Lung (tissue), 12 donors: ENCODE measurements around the gene RAB32. TPM values are rescaled to one million over a fixed set of nuclear protein-coding genes. Genes with fewer than 3 reads are reported as not detected.

ENCODE experiments used
- ATAC-seq: fragments of 200-7000 bp; cut with Tn5 transposase; one replicate; pipeline ENCODE4 v1.9.1; 2020; ENCODE audit warnings: moderate number of reproducible peaks; ENCODE audit not compliant: insufficient read depth, low FRiP score
- DNase-seq, 3 donors: peaks; one replicate each; pipeline ENCODE4 v3.0.0-alpha.2; 2013 to 2017
- H3K27ac ChIP-seq, 2 donors: one replicate each; pipeline ENCODE4 v1.5.1; 2013; ENCODE audit warnings: mild to moderate bottlenecking in 2 of 2, moderate library complexity in 2 of 2, control low read depth in 1 of 2, inconsistent platforms in 1 of 2, low read depth in 1 of 2, low read length in 1 of 2
- H3K27me3 ChIP-seq, 3 donors: one replicate each; pipeline ENCODE4 v1.5.1; 2013; ENCODE audit warnings: low read length in 2 of 3; ENCODE audit not compliant: control insufficient read depth in 3 of 3, insufficient read depth in 3 of 3
- H3K36me3 ChIP-seq, 4 donors: one replicate each; pipeline ENCODE4 v1.5.1; 2013; ENCODE audit warnings: low read length in 4 of 4, mild to moderate bottlenecking in 1 of 4, moderate library complexity in 1 of 4; ENCODE audit not compliant: control insufficient read depth in 4 of 4, insufficient read depth in 4 of 4
- H3K4me1 ChIP-seq, 5 donors: one replicate each; pipeline ENCODE4 v1.5.1; 2013; ENCODE audit warnings: low read length in 5 of 5, mild to moderate bottlenecking in 2 of 5, moderate library complexity in 1 of 5; ENCODE audit not compliant: control insufficient read depth in 5 of 5, insufficient read depth in 5 of 5
- H3K4me3 ChIP-seq: one replicate; pipeline ENCODE4 v1.5.1; 2013; ENCODE audit warnings: mild to moderate bottlenecking, control low read depth, moderate library complexity
- H3K9ac ChIP-seq, 2 donors: one replicate each; pipeline ENCODE4 v1.5.1; 2013; ENCODE audit warnings: low read length in 2 of 2, control low read depth in 1 of 2; ENCODE audit not compliant: insufficient read depth in 1 of 2
- H3K9me3 ChIP-seq, 4 donors: one replicate each; pipeline ENCODE4 v1.5.1; 2013; ENCODE audit warnings: low read length in 3 of 4, mild to moderate bottlenecking in 1 of 4, moderate library complexity in 1 of 4; ENCODE audit not compliant: control insufficient read depth in 4 of 4, insufficient read depth in 3 of 4
- CTCF ChIP-seq: IDR thresholded peaks from 2 replicates; pipeline ENCODE4 v1.5.1; 2012; ENCODE audit warnings: mild to moderate bottlenecking; ENCODE audit errors: control extremely low read depth, extremely low read depth
- WGBS, 2 donors: extraction: QIAGEN DNeasy Blood & Tissue Kit; methylation state at CpG; one replicate each; pipeline ENCODE4 v1.1.7; 2013; 5-methylcytosine and 5-hydroxymethylcytosine counted together
- polyA plus RNA-seq, 2 donors: library from polyadenylated mRNA; stranded (reverse); fragments of 200-250 nt; gene quantifications; one replicate each; pipeline ENCODE4 v1.2.1, GENCODE V29; 2013
- total RNA-seq, 2 donors: library from RNA; depleted of rRNA in 1 of 2; stranded (reverse); fragments of >200 nt in 1 of 2; gene quantifications; one replicate each; pipeline ENCODE4 v1.2.1, GENCODE V29; 2014 to 2021
- donor health status: control.
- donor health status: control.
- donor health status: Bipolar disorder and iron deficiency.
- donor health status: healthy.
- donor health status: DM: yes; HTN: yes; CAD: no.

Gene RAB32
- total and polyA plus RNA-seq, 4 donors: 21.3 to 63.2 (median 26.2) TPM

GRCh38 chr6:146602526-146602925, 58.9 kb downstream of the RAB32 start:
- H3K36me3 ChIP-seq: no peaks in the 10 kb centered on the region
- H3K4me1 ChIP-seq: peaks cover 0 to 2% (median 0%) of the 10 kb centered on the region in 5 donors
- H3K4me3 ChIP-seq: no peak overlapping the region
- H3K27me3 ChIP-seq: no peaks in the 10 kb centered on the region
- ATAC-seq: no peak
- 70 to 74% methylated on average over 6 of the region's 6 CpGs for WGBS, 2 donors
- H3K9ac ChIP-seq: no peak overlapping the region
- H3K9me3 ChIP-seq: peaks cover 0 to 2% (median under 1%) of the 10 kb centered on the region in 4 donors
- no peak for TF ChIP-seq CTCF
- no peak for DNase-seq
- H3K27ac ChIP-seq: no peak overlapping the region

Other genes starting within 250 kb of the RAB32 start
- gene ADGB, start 55.1 kb downstream of the RAB32 start, total RNA-seq: 1 to 10 TPM; 9.6 to 9.7 TPM
- gene ADGB, start 55.1 kb downstream of the RAB32 start, polyA plus RNA-seq: 1 to 10 TPM; 1.4 TPM